ENCODE data around the gene CTNNA2.

CTNNA2 gene

GRCh38 chr2:80330527-80331450 lies 817.9 kb downstream of the CTNNA2 start:
- DNase-seq (ENCODE audit: low spot score): no peak

DNA sequence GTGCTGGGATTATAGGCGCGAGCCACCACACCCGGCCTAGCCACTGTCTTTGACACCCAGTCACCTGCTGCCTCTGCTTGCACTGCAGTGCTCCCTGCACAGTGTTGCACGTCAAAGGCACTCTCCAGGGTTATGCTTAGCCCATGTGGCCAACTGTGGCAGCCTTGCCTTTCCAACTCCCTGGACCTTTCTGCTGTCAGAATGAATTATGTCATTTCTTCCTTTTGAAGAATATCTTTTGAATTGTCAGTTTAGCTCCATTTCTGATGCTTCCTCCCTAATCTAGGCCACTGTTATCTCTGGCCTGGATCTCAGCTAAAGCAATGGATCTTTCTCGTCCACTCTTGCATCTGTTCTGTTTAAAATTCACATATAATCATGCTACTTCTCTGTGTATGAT lies 821.0 kb downstream of the CTNNA2 start:
- no peak for DNase-seq (ENCODE audit: low spot score)

- no peak for DNase-seq (ENCODE audit: low spot score)
Observed at GRCh38 chr2:80335411-80335810, 822.6 kb downstream of the CTNNA2 start.

DNA sequence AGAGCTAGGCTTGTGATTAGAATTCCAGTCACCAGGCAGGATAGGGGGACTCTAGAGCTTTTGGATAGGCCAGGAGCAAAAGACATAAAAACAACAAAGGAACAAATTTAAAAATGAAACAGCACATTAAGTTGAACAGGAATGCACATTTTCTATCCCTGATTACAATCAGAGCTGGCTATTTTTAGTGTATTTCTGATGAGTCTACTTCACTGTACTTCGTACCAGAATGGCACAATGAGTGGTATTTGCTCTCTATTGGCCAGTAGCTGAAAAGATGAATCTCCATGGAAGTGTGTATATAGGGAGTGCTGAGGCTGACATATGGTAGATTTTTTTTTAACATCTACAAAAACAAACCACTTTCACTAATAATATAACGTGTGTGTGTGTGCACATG lies 825.9 kb downstream of the CTNNA2 start:
- DNase-seq (ENCODE audit: low spot score): no peak

- DNase-seq (ENCODE audit: low spot score): no peak
Observed at GRCh38 chr2:80340022-80340421, 827.2 kb downstream of the CTNNA2 start.

DNA sequence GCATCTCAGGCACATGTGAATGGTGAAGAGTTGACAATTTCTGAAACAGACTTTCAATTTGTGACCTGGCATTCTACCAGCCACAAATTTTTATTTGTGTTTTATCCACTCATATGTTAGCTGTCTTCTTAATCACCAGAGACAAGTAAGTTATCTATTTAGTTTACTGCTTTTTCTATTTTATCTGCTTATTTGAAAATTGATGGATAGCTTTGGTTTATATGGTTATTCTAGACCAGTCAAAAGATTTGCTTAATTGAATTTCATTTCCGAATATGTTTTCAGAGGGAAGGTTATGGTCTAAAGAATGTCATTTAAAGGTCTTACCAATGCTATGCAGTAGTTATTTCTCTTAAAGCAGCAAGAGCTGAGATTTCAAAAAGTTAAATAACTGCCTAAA lies 835.2 kb downstream of the CTNNA2 start:
- DNase-seq (ENCODE audit: low spot score): no peak

DNA sequence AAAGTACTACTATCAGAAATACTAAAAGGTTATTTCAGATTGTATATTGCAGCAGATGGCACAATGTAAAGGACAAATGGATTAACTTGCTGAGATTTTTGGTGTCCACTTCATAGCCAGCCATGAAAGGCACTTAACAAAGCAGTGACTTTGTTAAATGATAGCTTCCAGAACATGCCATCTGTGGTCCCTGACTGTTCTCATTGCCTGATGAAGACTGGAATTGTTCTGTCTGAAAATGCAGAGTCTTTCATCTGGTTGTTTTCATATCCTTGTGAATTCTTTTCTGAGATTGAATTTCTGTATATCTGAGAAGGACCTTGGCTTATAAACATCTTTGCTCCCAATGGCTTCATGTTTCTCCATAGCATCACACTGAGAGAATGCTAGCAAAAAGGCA lies 836.1 kb downstream of the CTNNA2 start:
- no peak for DNase-seq (ENCODE audit: low spot score)

- DNase-seq (ENCODE audit: low spot score): no peak
Observed at GRCh38 chr2:80351231-80351630, 838.4 kb downstream of the CTNNA2 start.

GRCh38 chr2:80354858-80355257 lies 842.0 kb downstream of the CTNNA2 start:
- no peak for DNase-seq (ENCODE audit: low spot score)

DNA sequence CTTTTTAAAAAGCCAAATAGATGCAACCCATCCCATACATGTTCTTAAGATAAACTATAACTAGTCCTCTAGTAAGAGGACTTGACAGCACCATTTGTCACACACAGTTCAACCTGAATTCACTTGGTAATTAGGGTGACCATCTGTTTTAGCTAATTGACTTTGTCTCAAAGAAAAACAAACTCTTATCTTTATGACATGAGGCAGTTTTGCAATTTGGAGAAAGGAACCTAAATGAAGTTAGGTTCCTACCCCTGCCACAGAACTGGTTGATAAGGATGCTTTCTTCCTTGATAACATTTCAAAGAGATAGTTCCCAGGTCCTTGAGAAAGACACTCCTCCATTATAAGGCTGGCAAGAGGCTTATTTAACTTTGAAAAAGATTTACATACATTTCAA lies 849.1 kb downstream of the CTNNA2 start:
- DNase-seq (ENCODE audit: low spot score): no peak

- DNase-seq (ENCODE audit: low spot score): no peak
Observed at GRCh38 chr2:80363330-80363729, 850.5 kb downstream of the CTNNA2 start.

GRCh38 chr2:80363791-80364349 lies 851.0 kb downstream of the CTNNA2 start:
- DNase-seq (ENCODE audit: low spot score): no peak

GRCh38 chr2:80364524-80365212 lies 851.8 kb downstream of the CTNNA2 start:
- DNase-seq (ENCODE audit: low spot score): no peak

DNA sequence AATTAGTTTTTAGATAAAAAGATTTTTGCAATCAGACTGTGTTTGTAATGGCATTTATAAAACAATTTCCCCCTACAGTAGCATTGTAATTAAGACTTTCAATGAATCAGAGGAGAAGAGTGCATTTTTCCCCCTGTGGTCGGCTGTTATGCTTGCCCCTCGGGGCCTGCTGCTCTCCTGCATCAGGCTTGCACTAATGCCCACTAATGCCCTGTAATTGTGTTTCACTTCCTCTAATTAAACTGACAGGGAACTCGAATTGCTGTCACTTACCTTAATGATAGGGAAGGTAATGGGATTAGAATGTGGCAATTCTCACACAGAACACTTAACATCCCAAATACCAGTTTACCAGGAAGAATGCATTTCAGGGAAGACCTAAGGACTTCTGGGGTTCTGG lies 852.9 kb downstream of the CTNNA2 start:
- DNase-seq (ENCODE audit: low spot score): no peak

DNA sequence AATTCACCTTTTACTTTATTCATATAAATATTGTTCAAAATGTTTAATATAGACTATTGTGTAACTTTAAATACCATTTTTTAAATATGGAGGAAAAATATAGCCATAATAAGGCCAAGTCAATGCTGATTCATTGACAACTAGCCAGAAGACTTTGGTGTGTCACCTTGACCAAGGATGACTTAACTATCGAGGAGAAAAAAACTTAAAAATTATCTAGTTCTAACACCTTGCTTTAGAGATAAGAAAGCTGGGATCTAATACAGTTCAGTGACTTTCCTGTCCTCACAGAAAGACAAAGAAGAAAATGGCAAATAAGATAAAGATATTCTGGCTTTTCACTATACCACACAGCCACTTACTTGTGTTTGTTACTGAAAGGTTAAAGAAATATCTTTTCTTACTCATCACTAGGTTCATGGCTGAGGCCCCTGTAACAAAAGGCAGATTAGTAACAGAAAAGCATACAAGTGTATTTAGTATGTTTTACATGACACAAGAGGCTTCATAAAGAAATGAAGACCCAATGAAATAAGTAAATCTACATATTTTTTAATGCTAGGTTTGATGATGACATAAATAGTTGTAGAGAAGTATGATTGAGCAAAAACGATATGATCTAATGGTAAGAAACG lies 857.6 kb downstream of the CTNNA2 start:
- DNase-seq (ENCODE audit: low spot score): no peak

DNA sequence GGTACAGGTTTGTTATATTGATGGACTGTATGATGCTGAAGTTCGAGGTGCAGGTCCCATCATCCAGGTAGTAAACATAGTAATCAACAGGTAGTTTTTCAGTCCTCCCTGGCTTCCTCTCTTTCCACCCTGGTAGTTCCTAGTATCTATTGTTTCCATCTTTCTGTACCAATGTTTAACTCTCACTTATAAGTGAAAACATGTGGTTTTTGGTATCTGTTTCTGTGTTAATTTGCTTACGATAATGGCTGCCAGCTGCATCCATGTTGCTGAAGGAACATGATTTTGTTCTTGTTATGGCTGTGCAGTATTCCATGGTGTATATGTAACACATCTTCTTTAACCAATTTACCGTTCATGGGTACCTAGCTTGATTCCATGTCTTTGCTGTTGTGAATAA lies 861.3 kb downstream of the CTNNA2 start:
- no peak for DNase-seq (ENCODE audit: low spot score)

- DNase-seq (ENCODE audit: low spot score): no peak
Observed at GRCh38 chr2:80377071-80377470, 864.2 kb downstream of the CTNNA2 start.

- no peak for DNase-seq (ENCODE audit: low spot score)
Observed at GRCh38 chr2:80380736-80381135, 867.9 kb downstream of the CTNNA2 start.

GRCh38 chr2:80381666-80382065 lies 868.8 kb downstream of the CTNNA2 start:
- no peak for DNase-seq (ENCODE audit: low spot score)

- no peak for DNase-seq (ENCODE audit: low spot score)
Observed at GRCh38 chr2:80392441-80392840, 879.6 kb downstream of the CTNNA2 start.

DNA sequence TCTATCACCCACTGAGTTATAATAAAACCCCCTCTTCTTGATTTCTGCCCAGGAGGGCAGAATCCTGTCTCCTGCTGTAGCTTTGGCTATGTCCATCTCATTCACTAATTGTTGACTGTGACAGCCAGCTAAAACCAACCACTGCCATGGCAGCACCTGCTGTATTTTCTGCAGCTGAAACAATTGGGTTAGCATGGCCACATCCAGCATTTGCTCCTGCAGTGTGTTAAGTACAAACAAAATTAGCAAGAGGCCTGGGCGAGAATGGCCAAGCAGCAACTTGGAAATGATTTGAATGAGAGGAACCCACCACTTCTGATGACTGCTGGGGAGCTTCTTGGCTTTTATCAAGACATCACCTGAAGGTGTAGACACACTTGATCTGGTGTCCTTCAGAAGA lies 881.1 kb downstream of the CTNNA2 start:
- DNase-seq (ENCODE audit: low spot score): no peak

- no peak for DNase-seq (ENCODE audit: low spot score)
Observed at GRCh38 chr2:80395251-80395650, 882.4 kb downstream of the CTNNA2 start.

GRCh38 chr2:80396276-80396675 lies 883.4 kb downstream of the CTNNA2 start:
- DNase-seq (ENCODE audit: low spot score): no peak
